Keratinocyte (primary cell): ENCODE measurements around the gene PRR19. TPM values are rescaled to one million over a fixed set of nuclear protein-coding genes. Genes with fewer than 3 reads are reported as not detected.

Experiments used
- DNase-seq: peaks from one replicate; pipeline ENCODE4 v3.0.0-alpha.2; 2011; ENCODE audit warnings: low read depth, missing footprints, low spot score
- FAIRE-seq: peaks from 2 replicates; lab custom pipeline; 2011; peaks lifted over from hg19 to GRCh38; lab: Jason Lieb, UNC
- H2AFZ ChIP-seq: 2 replicates; pipeline ENCODE4 v1.6.0; 2012; ENCODE audit warnings: low read length, control low read depth, inconsistent platforms; ENCODE audit not compliant: control insufficient read depth
- H3K27ac ChIP-seq: 2 replicates; pipeline ENCODE4 v1.5.1; 2011; ENCODE audit warnings: low read length; ENCODE audit not compliant: control insufficient read depth, insufficient read depth
- H3K27me3 ChIP-seq: 3 replicates; pipeline ENCODE4 v1.6.0; 2011; ENCODE audit warnings: low read length; ENCODE audit not compliant: control insufficient read depth, insufficient read depth; ENCODE audit errors: extremely low read depth
- H3K36me3 ChIP-seq, 2 experiments: 2 replicates in 1 of 2; 3 replicates in 1 of 2; pipeline ENCODE4 v1.5.1; 2011; ENCODE audit warnings: low read length in 2 of 2, mild to moderate bottlenecking in 1 of 2; ENCODE audit not compliant: control insufficient read depth in 2 of 2, insufficient read depth in 2 of 2; ENCODE audit errors: extremely low read depth in 1 of 2
- H3K4me1 ChIP-seq: 3 replicates; pipeline ENCODE4 v1.5.1; 2011; ENCODE audit warnings: low read length; ENCODE audit not compliant: control insufficient read depth, insufficient read depth; ENCODE audit errors: extremely low read depth
- H3K4me2 ChIP-seq: 3 replicates; pipeline ENCODE4 v1.6.0; 2011; ENCODE audit warnings: low read depth, low read length; ENCODE audit not compliant: control insufficient read depth, insufficient read depth; ENCODE audit errors: extremely low read depth
- H3K4me3 ChIP-seq, 3 experiments: fragments of 200-600 bp in 1 of 3; sonication (generic) in 1 of 3; 2 replicates in 2 of 3; 3 replicates in 1 of 3; pipeline ENCODE4 v1.5.1; 2011 to 2016; ENCODE audit warnings: low read length in 3 of 3, mild to moderate bottlenecking in 3 of 3, control low read depth in 2 of 3, inconsistent platforms in 1 of 3, low read depth in 1 of 3, mixed read lengths in 1 of 3, mixed run types in 1 of 3, moderate library complexity in 1 of 3; ENCODE audit not compliant: control insufficient read depth in 2 of 3, insufficient read depth in 2 of 3; ENCODE audit errors: extremely low read depth in 1 of 3
- H3K79me2 ChIP-seq: 2 replicates; pipeline ENCODE4 v1.6.0; 2012; ENCODE audit warnings: low read length; ENCODE audit not compliant: control insufficient read depth, insufficient read depth
- H3K9ac ChIP-seq: 3 replicates; pipeline ENCODE4 v1.6.0; 2011; ENCODE audit warnings: low read length; ENCODE audit not compliant: control insufficient read depth, insufficient read depth; ENCODE audit errors: extremely low read depth
- H3K9me1 ChIP-seq: 3 replicates; pipeline ENCODE4 v1.6.0; 2011; ENCODE audit warnings: low read length; ENCODE audit not compliant: control insufficient read depth, insufficient read depth; ENCODE audit errors: extremely low read depth
- H3K9me3 ChIP-seq: 2 replicates; pipeline ENCODE4 v1.5.1; 2012; ENCODE audit warnings: low read depth, low read length; ENCODE audit not compliant: control insufficient read depth
- H4K20me1 ChIP-seq: 3 replicates; pipeline ENCODE4 v1.6.0; 2011; ENCODE audit warnings: low read length; ENCODE audit not compliant: control insufficient read depth, insufficient read depth; ENCODE audit errors: extremely low read depth
- CTCF ChIP-seq, 3 experiments: IDR thresholded peaks in 1 of 3; conservative IDR thresholded peaks in 1 of 3; optimal IDR thresholded peaks in 1 of 3; 2 replicates in 2 of 3; 3 replicates in 1 of 3; pipeline versions ENCODE3 to v1.5.1; 2011; ENCODE audit warnings: low read length in 3 of 3, mild to moderate bottlenecking in 3 of 3, moderate library complexity in 2 of 3, control low read depth in 1 of 3, inconsistent platforms in 1 of 3; ENCODE audit not compliant: insufficient read depth in 2 of 3; ENCODE audit errors: extremely low read depth in 1 of 3
- EZH2 ChIP-seq: IDR thresholded peaks from one replicate; pipeline ENCODE4 v1.6.1; 2012; ENCODE audit warnings: inconsistent platforms, mild to moderate bottlenecking, low read length, moderate library complexity
- dilution Hi-C: fragments of 300-500 bp; cut with MboI; formaldehyde crosslinking; loops from one replicate; pipeline ENCODE4 v1.7.0; 2020; ENCODE audit warnings: low sequenced_read_pairs; ENCODE audit not compliant: extremely low pct_ligation_motif_present
- polyA plus RNA-seq, 5 experiments: library from polyadenylated mRNA; depleted of rRNA in 3 of 5; stranded (reverse) in 3 of 5; stranded (forward) in 1 of 5; unstranded in 1 of 5; fragments of >200 nt; gene quantifications; 1 replicate in 1 of 5; 2 replicates in 3 of 5; 3 replicates in 1 of 5; pipeline versions ENCODE4 v1.2.1 to v1.2.3, GENCODE V29; 2011 to 2012; ENCODE audit warnings: missing spikeins in 2 of 5, low read depth in 1 of 5, low replicate concordance in 1 of 5

The PRR19 gene
- polyA plus RNA-seq, 1 donor (not counting 4 experiments of a cell fraction or from before 2014, with no cell fraction given), result 0.25 TPM

- peak; percentile 91 for FAIRE-seq
- Histone ChIP-seq H3K9me1 (no peaks in the 10 kb centered on the region), H3K4me2 (peak within 1 kb of the TSS; percentile 99), H4K20me1 (no peaks in the 10 kb centered on the region), H3K27me3 (no peaks in the 10 kb centered on the region), H3K4me1 (peaks cover 25% of the 10 kb centered on the region), H3K79me2 (peaks cover 38% of the 10 kb centered on the region), H3K9me3 (no peaks in the 10 kb centered on the region), H3K4me3 (peak within 1 kb of the TSS; percentile 59 to 90 (median 89)), H3K9ac (peak within 1 kb of the TSS; percentile 99), H3K27ac (peak within 1 kb of the TSS; percentile 99), H3K36me3 (peaks cover 10% of the 10 kb centered on the region in 2 experiments), H2AFZ (peak within 1 kb of the TSS; percentile 99)
- TF ChIP-seq EZH2, result no peak
- TF ChIP-seq CTCF (optimal IDR thresholded peaks at IDR 0.05 in 1 of 3, IDR thresholded peaks at IDR 0.05 in 1 of 3, conservative IDR thresholded peaks at IDR 0.05 in 1 of 3; ENCODE audit: extremely low read depth in 1 of 3, insufficient read depth in 2 of 3, low read length in 3 of 3), result no peak
- DNase-seq, result peak; percentile 100
- dilution Hi-C loops, result no loop called here
These were observed 33.0 kb upstream of the PRR19 start, which contains the start of gene CIC for GRCh38 chr19:42268704-42269477. TSS of gene CIC (plus strand) at chr19:42269252. CDS start at chr19:42271784, 2,532 bp downstream.

GRCh38 chr19:42269478-42270345, 32.2 kb upstream of the PRR19 start:
- Histone ChIP-seq H3K9me1 (no peaks in the 10 kb centered on the region), H3K9me3 (no peaks in the 10 kb centered on the region), H3K79me2 (peaks cover 45% of the 10 kb centered on the region), H2AFZ (no peak overlapping the region), H3K36me3 (peaks cover 14 to 15% of the 10 kb centered on the region in 2 experiments), H3K4me2 (peak overlapping the region; percentile 97), H3K27ac (peak overlapping the region; percentile 95), H3K4me3 (peak overlapping the region; percentile 59 to 90 (median 86)), H3K9ac (peak overlapping the region; percentile 99), H3K4me1 (peaks cover 25% of the 10 kb centered on the region), H4K20me1 (no peaks in the 10 kb centered on the region), H3K27me3 (no peaks in the 10 kb centered on the region)
- no peak for FAIRE-seq
- TF ChIP-seq CTCF (optimal IDR thresholded peaks at IDR 0.05 in 1 of 3, IDR thresholded peaks at IDR 0.05 in 1 of 3, conservative IDR thresholded peaks at IDR 0.05 in 1 of 3; ENCODE audit: extremely low read depth in 1 of 3, insufficient read depth in 2 of 3, low read length in 3 of 3) (no peak), EZH2 (no peak)
- dilution Hi-C loops, result no loop called here
- no peak for DNase-seq
